Measurements from ENCODE around the gene NCOA7.
"Not testable (repeated sequence)": the region's sequence is repeated elsewhere in the genome, so short reads cannot be mapped to it uniquely, and the experiment has no call there.

Gene NCOA7

DNA sequence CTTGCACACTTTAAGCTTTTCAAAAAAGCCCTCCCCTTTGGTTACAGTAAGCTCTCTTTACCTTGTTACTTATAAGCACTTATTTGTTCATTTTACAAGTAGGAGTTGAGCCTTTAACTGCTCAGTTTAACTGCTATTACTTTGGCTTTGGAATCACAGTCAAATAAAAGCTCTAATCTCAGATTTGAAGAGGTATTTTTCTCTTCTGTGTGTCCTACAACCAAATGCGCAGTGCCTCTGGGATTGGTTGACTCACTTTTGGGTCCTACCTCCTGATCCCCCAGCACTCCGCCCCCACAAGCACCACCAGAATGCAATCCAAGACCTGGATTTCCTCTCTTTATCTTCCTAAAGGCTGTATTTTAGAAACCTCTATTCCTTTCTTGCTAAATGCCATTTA lies 2.5 kb downstream of the NCOA7 start:
- no peak for FAIRE-seq

DNA sequence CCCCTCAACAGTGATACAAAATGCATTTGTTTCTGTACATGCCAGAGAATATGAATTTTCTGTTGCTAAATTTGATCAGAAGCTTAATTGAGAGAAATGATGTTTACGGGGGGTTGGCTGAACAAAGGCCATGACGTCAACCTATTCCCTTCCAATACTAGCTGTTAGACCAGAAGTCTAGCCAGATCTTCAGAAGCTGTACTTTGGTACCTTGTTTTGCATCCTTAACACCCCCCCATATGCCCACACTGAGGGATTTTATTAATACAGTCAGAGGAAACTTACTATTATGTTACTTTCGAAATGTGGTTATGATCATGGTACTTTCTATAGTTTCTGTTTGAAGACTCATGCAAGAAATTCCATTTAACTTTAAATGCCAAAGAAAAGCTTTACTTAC lies 3.1 kb downstream of the NCOA7 start:
- no peak for FAIRE-seq

DNA sequence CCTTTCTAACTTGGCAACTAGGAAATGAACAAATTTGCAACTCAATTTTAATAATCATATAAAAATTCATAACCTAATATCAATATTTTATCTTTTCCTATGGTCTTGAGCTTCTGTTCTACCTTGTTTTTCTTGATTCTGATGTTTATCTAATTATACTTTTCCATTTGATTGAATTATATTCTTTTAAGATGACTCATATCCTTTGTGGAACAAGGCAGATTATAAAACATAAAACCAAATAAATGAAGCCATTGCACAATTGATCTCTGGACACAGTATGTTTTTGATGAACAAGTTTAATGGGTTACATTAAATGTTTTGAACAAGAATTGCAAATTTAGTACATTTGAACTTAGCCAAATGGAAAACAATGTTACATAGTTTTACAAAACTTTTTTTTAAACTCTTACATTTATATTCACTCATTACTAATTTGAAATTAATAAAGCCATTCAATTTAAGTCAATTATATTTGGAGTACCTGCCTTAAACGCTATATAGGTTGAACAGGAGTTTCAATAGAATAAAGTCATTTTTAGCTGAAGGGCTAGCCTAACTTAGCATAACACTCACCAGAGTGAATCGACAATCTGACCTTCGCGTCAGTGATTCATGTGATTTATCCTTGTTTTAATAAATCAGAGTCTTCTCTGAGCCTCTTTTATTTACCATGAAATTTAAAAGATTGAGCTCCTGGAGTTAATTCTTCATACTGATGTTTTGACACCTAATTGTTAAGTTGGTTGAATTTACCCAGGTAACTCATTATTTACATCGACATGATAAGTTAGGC lies 3.8 kb downstream of the NCOA7 start:
- no peak for FAIRE-seq

DNA sequence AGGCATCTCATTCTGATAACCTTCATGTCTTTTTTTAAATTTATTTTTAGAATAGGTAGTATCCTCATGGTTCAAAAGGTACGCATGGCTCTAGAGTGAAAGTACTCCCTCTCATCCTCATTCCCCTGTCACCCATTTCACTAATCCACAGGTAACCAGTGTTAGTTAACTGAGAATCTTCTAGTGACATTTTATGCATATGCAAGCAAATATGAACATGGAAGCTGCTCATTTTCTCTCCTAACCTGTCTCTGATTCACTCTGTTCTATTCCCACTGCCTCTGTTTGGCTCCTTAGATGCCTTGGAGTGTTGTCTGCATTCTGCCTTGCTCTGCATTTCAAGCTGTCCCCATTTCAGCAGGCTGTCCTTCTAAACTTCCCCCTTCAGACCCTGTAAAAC lies 4.5 kb downstream of the NCOA7 start:
- no peak for FAIRE-seq

DNA sequence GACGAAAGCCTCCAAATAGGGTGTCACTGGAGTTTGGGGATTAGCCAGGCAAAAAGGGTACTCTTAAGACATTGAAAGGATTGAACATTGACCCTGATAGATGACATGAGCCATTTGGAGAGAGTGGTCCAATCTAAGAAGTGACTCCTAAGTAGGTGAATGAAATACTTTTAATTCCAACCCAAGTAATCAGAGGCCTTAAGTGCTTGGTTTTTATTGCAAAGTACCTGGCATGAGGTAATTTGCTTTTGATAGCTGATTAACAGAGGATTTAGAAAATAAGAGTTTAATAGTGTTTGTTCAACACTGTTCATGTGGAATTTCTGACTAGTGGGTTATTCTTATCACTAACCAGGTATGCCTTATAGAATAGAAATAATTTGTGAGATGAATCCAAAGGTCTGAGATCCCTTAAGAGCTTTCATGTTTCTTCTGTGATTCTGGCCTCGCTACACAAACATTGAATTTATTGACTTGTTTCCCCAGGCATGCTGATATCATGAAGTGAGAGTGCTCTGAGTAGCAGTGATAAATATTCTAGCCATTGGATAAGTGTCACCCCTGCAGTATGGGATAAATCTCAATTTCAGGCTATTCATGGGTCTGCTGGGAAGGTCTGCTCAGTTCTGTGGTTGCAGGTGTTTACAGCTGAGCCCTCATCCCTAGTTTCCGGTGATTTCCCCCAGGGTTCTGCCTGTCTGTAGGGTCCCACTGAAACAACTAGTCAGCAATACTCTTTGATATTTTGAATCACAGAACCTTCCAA lies 6.5 kb downstream of the NCOA7 start:
- FAIRE-seq = no peak

GRCh38 chr6:125797886-125798444 lies 7.2 kb downstream of the NCOA7 start:
- no peak for FAIRE-seq

DNA sequence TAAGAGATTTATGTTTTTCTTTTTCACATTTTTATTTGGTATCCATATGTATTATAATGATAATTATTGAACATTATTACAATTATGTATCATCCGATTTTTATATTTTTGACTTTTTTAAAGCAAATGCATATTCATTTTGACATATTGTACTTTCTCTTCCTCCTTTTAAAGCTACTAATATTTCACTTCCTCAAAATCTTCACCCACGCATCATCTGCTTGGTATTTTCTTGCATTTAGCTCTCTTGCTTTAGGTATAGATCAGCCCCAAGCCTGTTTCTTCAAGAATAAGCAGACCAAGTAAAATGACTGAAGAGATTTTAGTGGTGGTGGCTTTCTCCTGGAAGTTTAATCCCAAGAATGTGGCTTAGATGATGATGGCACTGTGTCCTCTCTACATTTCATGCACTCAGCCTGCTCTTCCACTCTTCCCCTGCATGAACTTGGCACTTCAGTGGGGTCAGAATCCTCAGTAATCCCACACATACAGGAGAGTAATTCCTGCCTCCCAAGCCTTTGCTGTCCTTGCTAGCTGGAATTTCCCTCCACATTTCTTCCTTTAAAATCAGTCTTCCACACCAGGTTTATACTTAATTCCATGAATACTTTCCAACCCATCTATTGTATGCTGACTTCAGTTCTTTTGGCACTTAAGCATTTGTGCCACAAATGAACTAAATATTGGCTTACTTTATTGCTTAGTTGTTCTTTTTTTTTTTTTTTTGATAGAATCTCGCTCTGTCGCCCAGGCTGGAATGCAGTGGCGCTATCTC lies 8.2 kb downstream of the NCOA7 start:
- no peak for FAIRE-seq

GRCh38 chr6:125802383-125802782 lies 11.6 kb downstream of the NCOA7 start:
- no peak for FAIRE-seq

DNA sequence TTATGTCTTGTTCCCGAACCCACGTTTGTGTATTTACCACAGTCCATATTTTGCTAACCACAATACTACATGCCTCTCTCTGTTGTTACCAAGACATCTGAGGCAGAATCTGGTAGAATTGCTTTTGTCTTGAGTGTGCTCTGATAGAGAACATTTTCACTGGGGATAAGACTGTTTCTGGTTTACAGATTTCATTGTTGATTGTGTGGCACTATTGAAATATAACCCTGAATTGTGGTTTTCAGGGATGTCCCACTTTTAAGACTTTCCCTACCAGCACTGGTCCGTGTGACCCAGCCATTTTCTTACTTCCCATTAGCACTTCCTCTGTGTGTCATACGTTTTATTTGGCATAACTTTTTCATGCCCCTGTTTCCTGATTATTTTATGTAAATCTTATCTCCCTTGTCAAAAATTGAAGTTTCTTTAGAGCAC lies 12.2 kb downstream of the NCOA7 start:
- no peak for FAIRE-seq

DNA sequence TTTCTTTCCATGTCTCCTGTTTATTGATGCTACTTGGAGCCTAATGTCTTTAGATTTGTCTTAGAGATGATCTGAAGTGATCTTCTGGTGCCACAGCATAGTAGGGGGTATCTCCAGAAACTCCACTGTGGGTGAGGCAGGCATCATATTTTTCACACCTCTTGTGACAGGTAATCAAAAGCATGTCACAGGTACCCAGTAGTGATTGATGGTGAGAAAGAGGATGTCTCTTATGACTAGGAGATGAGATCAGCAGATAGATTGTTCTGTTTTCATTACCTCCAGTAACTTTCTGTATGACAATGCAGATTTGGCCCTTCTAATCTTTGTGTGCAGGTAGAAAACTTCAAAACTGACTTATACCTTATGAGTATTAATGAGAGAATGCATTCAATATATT lies 13.5 kb downstream of the NCOA7 start:
- FAIRE-seq = no peak

DNA sequence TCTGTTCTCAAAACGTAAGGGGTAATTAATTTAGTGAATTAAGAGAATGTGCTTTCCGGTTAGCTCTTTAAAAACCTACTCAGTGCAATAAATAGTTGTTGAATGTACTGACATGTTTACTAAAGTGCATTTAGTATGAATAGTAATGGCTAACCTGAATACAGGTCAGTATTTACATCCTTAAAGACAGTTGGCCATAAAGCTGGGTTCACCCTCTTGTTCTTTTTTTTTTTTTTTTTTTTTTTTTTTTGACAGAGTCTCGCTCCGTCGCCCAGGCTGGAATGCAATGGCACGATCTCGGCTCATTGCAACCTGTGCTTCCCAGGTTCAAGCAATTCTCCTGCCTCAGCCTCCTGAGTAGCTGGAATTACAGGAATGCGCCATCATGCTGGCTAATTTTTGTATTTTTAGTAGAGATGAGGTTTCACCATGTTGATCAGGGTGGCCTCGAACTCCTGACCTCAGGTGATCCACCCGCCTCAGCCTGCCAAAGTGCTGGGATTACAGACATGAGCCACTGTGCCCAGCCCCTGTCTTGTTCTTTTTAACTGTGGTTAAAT lies 14.2 kb downstream of the NCOA7 start:
- not testable (repeated sequence) for FAIRE-seq

DNA sequence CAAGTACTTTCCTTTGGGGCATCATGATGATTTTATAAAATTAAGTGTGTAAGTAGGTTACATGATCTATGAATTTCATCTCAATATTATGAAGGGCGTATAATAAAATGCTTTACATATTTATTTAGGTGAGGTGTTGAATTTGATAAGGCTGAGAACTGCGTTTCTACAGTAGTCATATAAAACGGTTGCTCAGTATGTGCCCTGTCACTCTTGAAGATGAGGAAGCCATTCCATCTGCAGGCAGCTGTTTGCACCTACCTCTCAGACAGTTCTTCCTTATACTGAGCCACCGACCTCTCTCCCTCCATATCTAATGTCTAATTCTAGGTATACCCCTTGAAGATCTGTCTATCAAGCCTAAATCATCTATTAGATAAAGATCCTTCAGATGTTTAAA lies 16.1 kb downstream of the NCOA7 start:
- no peak for FAIRE-seq

- FAIRE-seq = no peak
Observed at GRCh38 chr6:125807293-125807692, 16.5 kb downstream of the NCOA7 start.

- FAIRE-seq = no peak
Observed at GRCh38 chr6:125808060-125808459, 17.3 kb downstream of the NCOA7 start.

DNA sequence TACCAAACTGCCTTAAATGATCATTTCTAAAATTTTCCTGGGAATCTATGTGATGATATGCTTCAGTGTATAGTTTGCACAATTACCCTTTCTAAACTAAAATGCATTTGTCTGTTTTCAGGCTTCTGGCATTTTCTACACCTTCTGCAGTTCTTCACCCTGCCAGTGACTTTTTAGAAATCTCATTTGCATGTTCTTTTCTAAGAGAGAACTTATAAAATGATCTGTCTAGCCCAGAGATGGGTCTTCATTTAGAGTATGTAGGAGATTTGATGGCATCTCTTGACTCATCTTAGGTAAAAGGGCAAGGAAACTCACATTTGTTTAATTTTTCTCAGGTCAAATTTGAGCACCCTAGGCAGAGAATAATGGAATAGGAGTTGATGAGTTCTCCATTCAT lies 17.8 kb downstream of the NCOA7 start:
- no peak for FAIRE-seq

GRCh38 chr6:125809570-125810170 lies 18.9 kb downstream of the NCOA7 start:
- FAIRE-seq = no peak

- FAIRE-seq = no peak
Observed at GRCh38 chr6:125810445-125810844, 19.7 kb downstream of the NCOA7 start.

GRCh38 chr6:125811259-125811658 lies 20.5 kb downstream of the NCOA7 start:
- FAIRE-seq = no peak

- no peak for FAIRE-seq
Observed at GRCh38 chr6:125812394-125813292, 21.9 kb downstream of the NCOA7 start.

DNA sequence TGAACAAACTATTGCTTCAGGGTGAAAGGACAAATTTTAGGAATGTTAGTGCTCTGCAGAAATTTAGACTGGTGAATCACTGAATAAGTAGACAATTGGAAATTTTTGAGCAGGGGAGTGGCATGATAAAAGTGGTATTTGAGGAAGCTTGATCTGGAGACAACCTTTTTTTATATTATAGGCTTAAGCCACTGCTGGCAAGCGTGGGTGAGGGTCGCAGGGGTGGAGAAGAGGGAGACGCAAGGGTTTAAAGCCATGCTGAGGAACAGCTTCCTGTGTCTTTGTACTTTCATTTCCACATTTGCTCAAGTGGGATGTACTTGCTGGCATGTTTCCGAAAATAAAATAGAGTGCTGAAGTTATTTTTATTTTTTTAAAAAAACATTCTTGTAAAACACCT lies 23.7 kb downstream of the NCOA7 start:
- no peak for FAIRE-seq

All from TTC549 (cell line).